Neural progenitor cell (in vitro differentiated cells): ENCODE results near the gene AP5S1.
"Not testable (repeated sequence)": the region's sequence is repeated elsewhere in the genome, so short reads cannot be mapped to it uniquely, and the experiment has no call there.

Experiments
- EZH2 ChIP-seq: fragments of 200-600 bp; sonication (generic); IDR thresholded peaks from 2 replicates; pipeline ENCODE4 v1.6.1; 2017; ENCODE audit warnings: antibody characterized with exemption, mild to moderate bottlenecking, moderate library complexity
- TF ChIP-seq, protein P1 (sequence below): fragments of 200-600 bp; sonication (generic); IDR thresholded peaks from 2 replicates; pipeline ENCODE4 v1.5.1; 2017; ENCODE audit warnings: antibody characterized with exemption, mild to moderate bottlenecking

DNA sequence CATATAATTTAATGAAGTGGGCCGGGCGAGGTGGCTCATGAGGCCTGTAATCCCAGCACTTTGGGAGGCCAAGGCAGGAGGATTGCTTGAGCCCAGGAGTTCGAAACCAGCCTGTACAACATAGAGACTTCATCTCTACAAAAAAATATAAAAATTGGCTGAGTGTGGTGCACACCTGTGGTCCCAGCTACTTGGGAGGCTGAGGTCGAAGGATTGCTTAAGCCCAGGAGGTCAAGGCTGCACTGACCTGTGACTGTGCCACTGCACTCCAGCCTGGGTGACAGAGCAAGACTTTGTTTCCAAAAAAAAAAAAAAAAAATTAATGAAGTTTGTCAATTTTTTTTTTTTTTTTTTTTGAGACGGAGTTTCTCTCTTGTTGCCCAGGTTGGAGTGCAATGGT, 9.5 kb downstream of the AP5S1 start:
- TF ChIP-seq, protein P1, sequence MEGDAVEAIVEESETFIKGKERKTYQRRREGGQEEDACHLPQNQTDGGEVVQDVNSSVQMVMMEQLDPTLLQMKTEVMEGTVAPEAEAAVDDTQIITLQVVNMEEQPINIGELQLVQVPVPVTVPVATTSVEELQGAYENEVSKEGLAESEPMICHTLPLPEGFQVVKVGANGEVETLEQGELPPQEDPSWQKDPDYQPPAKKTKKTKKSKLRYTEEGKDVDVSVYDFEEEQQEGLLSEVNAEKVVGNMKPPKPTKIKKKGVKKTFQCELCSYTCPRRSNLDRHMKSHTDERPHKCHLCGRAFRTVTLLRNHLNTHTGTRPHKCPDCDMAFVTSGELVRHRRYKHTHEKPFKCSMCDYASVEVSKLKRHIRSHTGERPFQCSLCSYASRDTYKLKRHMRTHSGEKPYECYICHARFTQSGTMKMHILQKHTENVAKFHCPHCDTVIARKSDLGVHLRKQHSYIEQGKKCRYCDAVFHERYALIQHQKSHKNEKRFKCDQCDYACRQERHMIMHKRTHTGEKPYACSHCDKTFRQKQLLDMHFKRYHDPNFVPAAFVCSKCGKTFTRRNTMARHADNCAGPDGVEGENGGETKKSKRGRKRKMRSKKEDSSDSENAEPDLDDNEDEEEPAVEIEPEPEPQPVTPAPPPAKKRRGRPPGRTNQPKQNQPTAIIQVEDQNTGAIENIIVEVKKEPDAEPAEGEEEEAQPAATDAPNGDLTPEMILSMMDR: not testable (repeated sequence)
- TF ChIP-seq EZH2: not testable (repeated sequence)
